Suprapubic skin (tissue), 4 donors: ENCODE measurements around the gene PPP1R11. TPM values are rescaled to one million over a fixed set of nuclear protein-coding genes. Genes with fewer than 3 reads are reported as not detected.

Experiments used
- DNase-seq, 2 donors: peaks; one replicate each; pipeline ENCODE4 v3.0.0-alpha.2; 2019; ENCODE audit warnings: low spot score in 2 of 2
- H3K27ac ChIP-seq: fragments of 200-600 bp; sonication (generic); one replicate; pipeline ENCODE4 v1.5.1; 2019
- H3K27me3 ChIP-seq: fragments of 200-600 bp; sonication (generic); one replicate; pipeline ENCODE4 v1.5.1; 2019
- H3K36me3 ChIP-seq: fragments of 200-600 bp; sonication (generic); one replicate; pipeline ENCODE4 v1.5.1; 2019
- H3K4me1 ChIP-seq: fragments of 200-600 bp; sonication (generic); one replicate; pipeline ENCODE4 v1.5.1; 2019
- H3K4me3 ChIP-seq: fragments of 200-600 bp; sonication (generic); one replicate; pipeline ENCODE4 v1.5.1; 2019; ENCODE audit warnings: mild to moderate bottlenecking
- H3K9me3 ChIP-seq: fragments of 200-600 bp; sonication (generic); one replicate; pipeline ENCODE4 v1.5.1; 2019
- EP300 ChIP-seq: sonication (generic); formaldehyde crosslinking; IDR thresholded peaks from one replicate; pipeline ENCODE4 v1.6.1; 2017; ENCODE audit warnings: antibody characterized with exemption
- POLR2A ChIP-seq, 2 donors: fragments of 450-650 bp; IDR thresholded peaks; one replicate each; pipeline ENCODE4 v1.6.1; 2017; ENCODE audit warnings: antibody characterized with exemption in 2 of 2, mild to moderate bottlenecking in 2 of 2, moderate library complexity in 2 of 2
- POLR2AphosphoS5 ChIP-seq, 3 donors: sonication (generic); formaldehyde crosslinking; IDR thresholded peaks; one replicate each; pipeline ENCODE4 v1.6.1; 2017; ENCODE audit warnings: antibody characterized with exemption in 3 of 3
- WGBS: methylation state at CpG from one replicate; pipeline ENCODE4 v1.1.5; 2018; 5-methylcytosine and 5-hydroxymethylcytosine counted together
- total RNA-seq, 4 donors: library from RNA; depleted of rRNA; stranded (reverse); fragments of >200 nt; gene quantifications; one replicate each; pipeline ENCODE4 v1.1.0, GENCODE V29; 2016
- TF ChIP-seq, protein P1 (sequence below), 2 donors: fragments of 200-600 bp in 1 of 2; fragments of 450-650 bp in 1 of 2; sonication (generic) in 1 of 2; IDR thresholded peaks; one replicate each; pipeline ENCODE4 v1.5.1; 2016 to 2019; ENCODE audit warnings: antibody characterized with exemption in 2 of 2, mild to moderate bottlenecking in 1 of 2, moderate library complexity in 1 of 2

PPP1R11 gene
- total RNA-seq, 4 donors from 2014 or later = 35.2 to 54.4 (median 44.2) TPM

DNA sequence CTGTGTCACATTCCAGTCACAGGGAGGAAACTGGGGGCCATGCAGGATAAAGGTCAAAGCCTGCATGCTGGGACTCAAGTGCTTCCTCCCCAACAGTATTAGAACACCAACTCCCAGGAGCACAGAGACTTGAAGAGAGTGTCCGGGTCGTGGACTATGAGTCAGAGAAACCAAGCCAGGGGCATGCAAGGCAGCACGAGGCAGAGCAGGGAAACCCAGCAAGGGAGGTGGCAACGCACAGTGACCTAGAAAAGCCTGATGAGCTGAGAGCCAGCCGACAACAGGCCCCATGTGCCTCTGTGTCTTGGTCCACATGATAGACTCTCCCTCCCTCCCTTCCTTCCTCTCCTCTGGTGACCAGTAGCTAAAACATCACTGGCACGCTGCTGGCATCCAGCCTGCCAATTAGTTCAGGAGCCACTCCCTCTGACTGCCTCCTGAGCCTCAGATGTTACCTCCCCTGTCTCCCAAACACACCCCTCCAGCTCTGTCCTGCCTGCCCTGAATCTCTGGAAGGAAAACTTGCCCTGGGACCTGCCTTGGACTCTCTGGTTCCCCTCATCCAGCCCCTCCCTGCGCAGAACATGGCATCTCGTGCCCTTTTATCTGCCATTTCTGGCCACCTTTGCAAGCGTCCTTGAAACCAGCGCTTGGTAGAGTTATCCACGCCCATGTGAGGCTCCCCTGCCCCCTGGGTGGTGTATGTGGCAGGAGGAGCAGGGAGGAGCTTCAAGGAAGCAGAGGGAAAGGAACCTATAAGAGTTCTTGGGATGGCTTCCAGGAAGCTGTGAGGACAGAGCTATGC lies 24.8 kb downstream of the PPP1R11 start:
- 35% methylated on average over 11 of the region's 11 CpGs for WGBS

DNA sequence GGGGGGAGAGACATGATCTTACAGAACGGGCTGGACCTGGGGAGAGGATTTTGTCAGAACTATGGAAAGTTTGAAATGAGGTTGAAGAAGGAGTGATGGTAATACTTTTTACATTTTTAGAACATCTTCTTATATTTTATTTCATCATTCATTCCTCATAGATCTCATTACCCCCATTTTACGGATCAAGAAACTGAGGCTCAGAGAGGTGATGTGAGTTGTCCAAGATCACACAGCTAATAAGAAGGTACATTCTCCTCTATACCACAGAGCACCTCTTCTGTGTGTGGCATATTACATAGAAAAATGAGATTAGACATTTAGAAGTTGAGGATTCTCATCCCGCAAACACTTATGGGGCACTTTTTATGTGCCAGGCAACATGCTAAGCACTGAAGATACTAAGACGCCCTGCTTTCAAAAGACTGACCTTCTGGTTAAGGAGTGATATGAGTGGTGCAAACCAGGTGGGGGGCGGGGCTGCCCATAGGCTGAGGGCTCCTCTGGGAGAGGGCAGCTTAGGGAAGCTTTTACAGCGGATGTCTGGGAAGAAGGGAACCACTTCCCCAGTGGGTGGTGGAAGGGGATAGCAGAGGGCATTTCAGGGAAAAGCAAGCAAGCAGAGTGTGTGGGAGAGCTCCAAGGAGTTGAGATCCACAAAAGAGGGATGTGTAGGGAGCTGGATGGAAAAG lies 26.0 kb downstream of the PPP1R11 start:
- H3K27me3 ChIP-seq = peaks cover 21% of the 10 kb centered on the region

More for the DNA sequence above, 24.8 kb downstream of the PPP1R11 start:
- Histone ChIP-seq H3K27me3 (peaks cover 20% of the 10 kb centered on the region), H3K9me3 (no peaks in the 10 kb centered on the region), H3K27ac (peak overlapping the region; percentile 25), H3K4me1 (peaks cover 13% of the 10 kb centered on the region), H3K4me3 (no peak overlapping the region), H3K36me3 (no peaks in the 10 kb centered on the region)
- DNase-seq = peak in 1 of 2 donors; percentile 72
- TF ChIP-seq POLR2A (IDR thresholded peaks at IDR 0.05) (no peak), EP300 (no peak), POLR2AphosphoS5 (IDR thresholded peaks at IDR 0.05) (no peak)
- TF ChIP-seq, protein P1, sequence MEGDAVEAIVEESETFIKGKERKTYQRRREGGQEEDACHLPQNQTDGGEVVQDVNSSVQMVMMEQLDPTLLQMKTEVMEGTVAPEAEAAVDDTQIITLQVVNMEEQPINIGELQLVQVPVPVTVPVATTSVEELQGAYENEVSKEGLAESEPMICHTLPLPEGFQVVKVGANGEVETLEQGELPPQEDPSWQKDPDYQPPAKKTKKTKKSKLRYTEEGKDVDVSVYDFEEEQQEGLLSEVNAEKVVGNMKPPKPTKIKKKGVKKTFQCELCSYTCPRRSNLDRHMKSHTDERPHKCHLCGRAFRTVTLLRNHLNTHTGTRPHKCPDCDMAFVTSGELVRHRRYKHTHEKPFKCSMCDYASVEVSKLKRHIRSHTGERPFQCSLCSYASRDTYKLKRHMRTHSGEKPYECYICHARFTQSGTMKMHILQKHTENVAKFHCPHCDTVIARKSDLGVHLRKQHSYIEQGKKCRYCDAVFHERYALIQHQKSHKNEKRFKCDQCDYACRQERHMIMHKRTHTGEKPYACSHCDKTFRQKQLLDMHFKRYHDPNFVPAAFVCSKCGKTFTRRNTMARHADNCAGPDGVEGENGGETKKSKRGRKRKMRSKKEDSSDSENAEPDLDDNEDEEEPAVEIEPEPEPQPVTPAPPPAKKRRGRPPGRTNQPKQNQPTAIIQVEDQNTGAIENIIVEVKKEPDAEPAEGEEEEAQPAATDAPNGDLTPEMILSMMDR (IDR thresholded peaks at IDR 0.05) = no peak

DNA sequence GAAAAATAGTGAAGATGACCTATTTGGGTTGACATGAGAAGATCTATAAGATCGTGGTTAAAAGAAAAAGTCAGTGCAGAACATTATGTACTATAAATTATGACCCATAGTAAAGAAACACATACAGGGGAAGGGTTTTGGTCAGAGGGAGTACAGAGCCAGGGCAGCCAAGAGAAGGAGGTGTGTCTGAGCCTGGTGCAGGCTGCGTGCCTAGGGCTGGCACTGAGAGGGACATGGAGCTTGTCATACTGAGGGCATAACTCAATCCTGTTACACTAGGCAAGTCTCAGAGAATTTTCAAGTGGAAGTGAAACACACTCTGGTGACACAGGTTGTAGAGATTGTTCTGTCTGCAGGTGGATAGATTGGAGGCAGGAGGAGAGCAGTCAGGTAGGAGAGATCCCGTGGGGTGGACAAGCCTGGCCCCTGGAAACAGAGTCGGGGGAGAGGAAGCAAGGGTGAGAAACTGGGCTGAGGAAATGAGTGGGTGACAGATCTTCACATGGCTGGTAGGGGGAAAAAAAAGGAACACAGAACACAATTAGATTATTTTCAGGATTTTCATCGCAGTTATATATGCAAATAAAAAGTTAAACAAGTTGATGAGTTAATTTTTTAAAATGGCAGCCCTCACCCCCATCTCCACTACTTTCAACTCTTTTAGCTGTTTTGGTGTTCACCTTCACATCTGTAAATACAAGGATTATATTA lies 27.1 kb downstream of the PPP1R11 start:
- H3K4me1 ChIP-seq = peaks cover 13% of the 10 kb centered on the region
- no peaks in the 10 kb centered on the region for H3K36me3 ChIP-seq
- H3K9me3 ChIP-seq = no peaks in the 10 kb centered on the region
- no peak overlapping the region for H3K4me3 ChIP-seq
- DNase-seq = no peak
- 77% methylated on average over 4 of the region's 5 CpGs for WGBS
- no peak overlapping the region for H3K27ac ChIP-seq
- TF ChIP-seq POLR2A (IDR thresholded peaks at IDR 0.05) (no peak), EP300 (no peak), POLR2AphosphoS5 (IDR thresholded peaks at IDR 0.05) (no peak)
- TF ChIP-seq, protein P1 (IDR thresholded peaks at IDR 0.05) = no peak
- H3K27me3 ChIP-seq = peaks cover 30% of the 10 kb centered on the region

More for the DNA sequence above, 26.0 kb downstream of the PPP1R11 start:
- Histone ChIP-seq H3K4me1 (peaks cover 13% of the 10 kb centered on the region), H3K27ac (no peak overlapping the region), H3K9me3 (no peaks in the 10 kb centered on the region), H3K4me3 (no peak overlapping the region), H3K36me3 (no peaks in the 10 kb centered on the region)
- peak in 1 of 2 donors; percentile 43 for DNase-seq
- WGBS = 86% methylated on average over 6 of the region's 6 CpGs
- TF ChIP-seq POLR2A (IDR thresholded peaks at IDR 0.05) (no peak), EP300 (no peak), POLR2AphosphoS5 (IDR thresholded peaks at IDR 0.05) (no peak)
- TF ChIP-seq, protein P1 (IDR thresholded peaks at IDR 0.05) = no peak

DNA sequence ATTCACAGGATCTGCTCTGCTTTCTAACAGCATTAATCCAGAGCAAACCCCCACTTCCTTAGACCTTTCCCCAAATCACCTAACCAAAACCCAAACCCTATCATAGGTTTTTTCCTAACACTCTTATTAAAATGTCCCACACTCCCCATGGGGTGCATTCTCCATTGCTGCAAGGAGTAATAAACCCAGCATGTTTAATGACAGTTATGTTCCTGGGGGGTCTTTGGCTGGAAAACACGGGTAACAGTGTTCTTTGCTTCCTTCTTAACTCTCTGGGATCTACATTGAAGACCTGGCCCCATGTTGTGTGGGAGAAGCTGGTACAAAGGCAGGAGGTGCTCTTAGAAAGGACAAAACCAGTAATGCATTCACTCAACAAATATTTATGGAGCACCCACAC lies 29.8 kb downstream of the PPP1R11 start:
- Histone ChIP-seq H3K27me3 (peaks cover 21% of the 10 kb centered on the region), H3K4me3 (no peak overlapping the region), H3K4me1 (peaks cover 22% of the 10 kb centered on the region), H3K27ac (no peak overlapping the region), H3K9me3 (no peaks in the 10 kb centered on the region), H3K36me3 (no peaks in the 10 kb centered on the region)
- TF ChIP-seq EP300 (no peak), POLR2AphosphoS5 (IDR thresholded peaks at IDR 0.05) (no peak), POLR2A (IDR thresholded peaks at IDR 0.05) (no peak)
- TF ChIP-seq, protein P1 (IDR thresholded peaks at IDR 0.05) = no peak
- WGBS = 46% methylated on average over 1 of the region's 1 CpG
- no peak for DNase-seq
